GM21447 (cell line): ENCODE data around the gene DAB2IP.
"Not testable (repeated sequence)": the region's sequence is repeated elsewhere in the genome, so short reads cannot be mapped to it uniquely, and the experiment has no call there.

ENCODE experiments used
- ATAC-seq: cut with Tn5 transposase; IDR thresholded peaks from one replicate; pipeline ENCODE4 v1.9.1; 2021; ENCODE audit not compliant: unreplicated experiment

The DAB2IP gene

GRCh38 chr9:121785673-121786542 lies 134.5 kb downstream of the DAB2IP start:
- no peak for ATAC-seq

DNA sequence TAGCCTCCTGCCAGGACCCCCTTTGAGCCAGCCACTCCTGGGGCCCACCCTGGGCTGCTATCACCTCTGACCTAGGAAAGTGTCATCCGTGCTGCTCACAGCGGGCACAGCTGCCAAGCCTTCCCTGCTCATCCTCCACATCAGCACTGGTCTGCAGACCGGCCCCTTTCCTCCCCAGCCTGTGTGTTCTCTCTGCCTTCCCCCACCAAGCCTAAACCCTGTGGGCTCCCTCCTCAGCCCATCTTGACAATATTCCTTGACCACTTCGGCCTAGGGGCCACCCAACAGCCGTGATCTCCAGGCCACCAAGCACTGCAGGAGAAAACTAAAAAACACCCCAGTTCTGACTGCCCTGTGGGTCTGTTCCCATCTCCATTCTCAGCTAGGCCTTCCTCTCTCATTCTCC lies 135.1 kb downstream of the DAB2IP start:
- ATAC-seq, result no peak

DNA sequence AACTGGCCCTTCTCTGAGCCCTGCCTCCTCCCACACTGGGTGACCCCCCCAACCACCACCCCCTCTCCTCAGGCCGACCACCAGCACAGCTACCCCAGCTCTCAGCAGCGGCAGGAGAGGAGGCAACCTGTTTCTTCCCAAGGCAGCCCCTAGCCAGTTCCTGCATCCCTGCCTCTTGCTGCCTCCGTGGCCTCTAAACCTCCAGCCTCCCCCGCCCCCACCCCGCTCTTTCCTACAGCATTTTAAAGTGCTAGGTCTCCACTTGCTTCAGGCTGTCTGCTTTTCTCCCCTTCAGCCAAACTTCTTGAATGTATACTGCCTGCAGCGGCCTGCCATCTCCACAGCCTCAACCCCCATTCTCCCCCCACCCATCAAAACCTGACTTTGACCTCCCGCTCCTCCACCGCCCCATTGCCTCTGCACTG lies 135.6 kb downstream of the DAB2IP start:
- no peak for ATAC-seq

DNA sequence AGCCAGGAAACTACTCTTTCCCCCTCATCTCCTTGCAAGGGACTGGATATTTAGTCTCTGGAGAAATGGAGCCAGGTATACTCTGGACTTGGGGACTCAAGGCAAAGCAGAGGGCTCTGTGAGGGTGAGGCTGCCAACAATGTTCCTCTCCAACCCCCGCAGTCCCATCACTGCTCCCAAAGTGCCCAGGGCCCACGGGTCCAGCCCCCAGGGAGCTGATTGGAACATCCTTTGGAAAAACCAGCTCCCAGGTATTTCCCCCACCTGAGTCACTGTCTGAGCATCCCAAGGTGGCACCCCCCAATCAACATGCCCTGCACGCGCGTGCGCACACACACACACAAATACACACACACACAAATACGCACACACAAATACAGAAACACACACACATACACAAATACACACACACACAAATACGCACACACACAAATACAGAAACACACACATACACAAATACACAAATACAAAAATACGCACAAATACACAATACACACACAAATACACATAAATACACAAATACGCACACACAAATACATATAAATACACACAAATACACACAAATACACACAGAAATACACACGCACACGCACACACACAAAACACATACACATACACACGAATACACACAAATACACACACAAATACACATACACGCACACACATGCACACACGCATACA lies 137.4 kb downstream of the DAB2IP start:
- ATAC-seq, result no peak

DNA sequence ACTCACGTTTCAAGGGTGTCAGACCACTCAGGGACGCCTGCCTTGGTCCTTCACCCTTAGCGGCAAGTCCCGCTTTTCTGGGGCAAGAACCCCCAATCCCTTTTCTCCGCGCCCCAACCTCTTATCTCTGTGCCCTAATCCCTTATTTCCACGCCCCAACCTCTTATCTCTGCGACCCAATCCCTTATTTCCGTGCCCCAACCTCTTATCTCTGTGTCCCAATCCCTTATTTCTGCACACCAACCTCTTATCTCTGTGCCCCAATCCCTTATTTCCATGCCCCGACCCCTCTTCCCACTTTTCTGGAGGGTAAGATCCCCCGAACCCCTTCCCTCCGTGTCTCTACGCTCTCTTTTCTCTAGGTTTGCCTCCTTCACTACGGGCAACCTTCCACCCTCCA lies 139.4 kb downstream of the DAB2IP start:
- no peak for ATAC-seq

GRCh38 chr9:121792476-121792875 lies 141.0 kb downstream of the DAB2IP start:
- ATAC-seq, result not testable (repeated sequence)

GRCh38 chr9:121794334-121794733 lies 142.9 kb downstream of the DAB2IP start:
- ATAC-seq, result not testable (repeated sequence)

- no peak for ATAC-seq
These were observed 145.6 kb downstream of the DAB2IP start for GRCh38 chr9:121797081-121797480.

GRCh38 chr9:121798941-121799340 lies 147.5 kb downstream of the DAB2IP start:
- no peak for ATAC-seq

DNA sequence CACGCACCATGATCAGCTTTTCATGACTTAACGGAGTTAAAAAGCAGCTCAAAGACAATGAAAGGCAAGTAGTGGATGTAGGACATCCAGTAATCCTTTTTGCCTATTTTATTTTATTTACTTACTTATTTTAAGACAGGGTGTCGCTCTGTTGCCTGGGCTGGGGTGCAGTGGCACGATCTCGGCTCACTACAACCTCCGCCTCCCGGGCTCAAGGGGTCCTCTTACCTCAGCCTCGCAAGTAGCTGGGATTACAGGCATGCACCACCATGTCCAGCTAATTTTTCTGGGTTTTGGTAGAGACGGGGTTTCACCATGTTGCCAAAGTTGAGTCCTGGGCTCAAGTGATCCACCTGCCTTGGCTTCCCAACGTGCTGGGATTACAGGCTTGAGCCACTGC lies 148.9 kb downstream of the DAB2IP start:
- ATAC-seq, result no peak

GRCh38 chr9:121801579-121801978 lies 150.1 kb downstream of the DAB2IP start:
- no peak for ATAC-seq

DNA sequence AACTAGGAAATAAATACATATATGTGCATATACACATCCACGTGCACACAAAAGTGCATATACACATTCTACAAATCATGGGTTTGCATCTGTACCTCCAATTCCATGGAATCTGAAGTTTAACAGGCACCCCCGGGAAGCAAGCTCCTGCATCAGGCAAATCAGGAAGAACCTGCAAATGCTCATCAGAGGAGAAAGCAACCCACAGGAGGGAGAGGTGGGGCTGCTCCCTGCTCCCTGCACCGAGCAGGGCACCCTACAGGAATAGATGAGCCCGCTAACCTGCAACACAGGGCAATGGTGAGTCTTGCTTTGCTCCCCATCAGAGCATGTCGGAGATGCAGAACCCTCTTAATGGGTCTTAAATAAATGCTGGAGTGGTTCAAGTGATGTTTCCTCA lies 151.3 kb downstream of the DAB2IP start:
- no peak for ATAC-seq

DNA sequence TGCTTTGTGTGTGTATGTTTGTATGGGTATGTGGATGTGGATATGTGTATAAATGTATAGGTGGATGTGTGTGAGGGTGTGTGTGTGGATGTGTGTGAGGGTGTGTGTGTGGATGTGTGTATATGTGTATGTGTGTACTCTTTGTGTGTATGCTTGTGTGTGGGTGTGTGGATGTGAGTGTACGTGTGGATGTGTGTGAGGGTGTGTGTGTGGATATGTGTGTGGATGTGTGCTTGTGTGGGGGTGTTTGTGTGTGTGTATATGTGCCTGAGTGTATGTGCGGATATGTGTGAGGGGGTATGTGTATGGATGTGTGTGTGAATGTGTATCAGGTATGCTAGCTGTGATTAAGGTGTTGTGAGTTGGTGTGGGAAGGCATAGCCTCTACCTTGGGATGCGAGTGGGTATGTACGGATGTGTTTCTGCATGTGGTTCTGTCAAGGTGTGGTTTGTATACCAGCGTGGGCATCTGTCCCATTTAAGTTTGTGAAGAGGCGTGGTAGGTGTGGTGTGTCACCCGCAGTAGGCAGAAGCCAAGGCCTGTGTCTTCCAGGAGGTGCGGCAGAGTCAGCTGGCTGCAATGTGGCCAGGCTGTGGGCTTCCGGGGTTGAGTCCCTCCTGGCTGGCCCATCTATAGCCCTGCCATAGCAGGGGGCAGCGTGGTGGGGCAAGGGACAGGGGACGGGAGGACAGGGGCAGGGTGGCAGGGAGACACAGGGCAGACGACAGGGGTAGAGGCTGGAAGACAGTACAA lies 155.8 kb downstream of the DAB2IP start:
- no peak for ATAC-seq

DNA sequence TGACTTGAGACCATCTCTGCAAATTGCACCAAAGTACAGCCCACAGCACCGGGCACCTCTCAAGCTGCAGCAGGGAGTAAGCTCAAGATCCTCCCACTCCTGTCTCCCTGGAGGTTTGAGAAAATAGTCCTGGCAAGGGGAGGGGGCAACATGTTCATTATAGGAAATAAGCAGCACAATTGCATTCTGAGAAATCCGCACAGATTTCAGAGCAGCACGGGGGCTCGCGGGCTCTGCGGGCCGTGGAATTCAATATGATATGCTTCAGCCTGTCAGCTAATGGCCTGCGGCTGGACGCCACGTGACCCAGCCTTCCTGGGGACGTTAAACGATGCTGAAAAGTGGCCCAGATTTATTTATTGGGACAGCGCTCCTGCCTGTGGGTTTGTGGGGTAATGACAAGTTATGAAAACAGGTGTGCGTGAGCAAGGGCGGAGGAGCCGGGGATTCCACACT lies 156.4 kb downstream of the DAB2IP start:
- no peak for ATAC-seq

DNA sequence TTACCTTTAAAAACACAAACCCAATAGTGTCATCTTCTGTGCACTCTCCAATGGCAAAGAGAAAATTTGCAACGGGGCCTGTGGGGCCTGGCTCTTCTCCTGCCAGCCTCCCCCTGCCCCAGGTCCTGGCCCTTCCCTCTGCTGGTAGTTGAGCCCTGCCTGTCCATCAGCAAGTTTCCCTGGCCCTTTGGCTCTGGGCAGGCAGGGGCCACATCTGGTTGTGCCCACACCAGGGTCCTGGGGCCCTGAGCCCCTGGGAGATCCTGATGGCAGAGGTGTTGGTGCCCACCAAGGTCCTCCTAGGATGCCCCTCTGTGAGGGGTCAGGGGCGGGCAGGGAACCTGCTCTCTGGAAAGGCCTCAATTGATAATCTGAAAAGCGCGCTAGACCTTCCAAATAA lies 157.3 kb downstream of the DAB2IP start:
- ATAC-seq, result no peak

DNA sequence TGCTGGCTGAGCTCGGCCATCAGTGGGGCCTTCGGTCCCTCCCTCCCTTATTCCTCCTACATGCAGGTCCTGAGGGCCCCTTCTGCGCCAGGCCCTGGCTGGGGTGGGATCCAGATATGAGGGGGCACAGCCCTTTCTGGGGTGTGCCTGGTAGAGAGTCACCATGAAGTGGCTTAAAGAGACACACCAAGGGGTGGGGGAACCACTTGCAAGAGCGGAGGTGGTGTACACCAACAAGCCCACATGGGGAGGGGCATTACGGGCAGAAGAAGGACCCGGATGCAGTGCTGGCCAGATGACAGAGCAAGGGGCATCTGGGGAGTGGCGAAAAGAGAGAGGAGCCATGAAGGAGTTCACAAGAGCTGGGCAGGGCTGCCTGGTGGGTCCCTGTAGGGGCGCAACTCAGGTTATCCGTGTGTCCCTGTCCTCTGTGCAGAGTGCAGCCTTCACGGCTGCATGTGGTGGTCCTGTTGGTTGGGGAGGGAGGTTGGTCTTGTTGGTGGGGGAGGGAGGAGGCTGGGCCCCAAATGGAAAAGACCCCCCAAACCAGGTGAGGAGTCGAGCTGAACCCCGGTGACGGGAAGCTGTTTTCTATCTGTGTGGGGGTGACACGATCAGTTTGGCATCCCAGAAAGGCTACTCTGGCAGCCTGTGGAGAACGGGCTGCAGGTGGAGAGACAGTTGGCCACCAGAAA lies 158.1 kb downstream of the DAB2IP start:
- ATAC-seq, result no peak

GRCh38 chr9:121810489-121810888 lies 159.1 kb downstream of the DAB2IP start:
- ATAC-seq, result no peak

GRCh38 chr9:121811140-121811539 lies 159.7 kb downstream of the DAB2IP start:
- ATAC-seq, result no peak

DNA sequence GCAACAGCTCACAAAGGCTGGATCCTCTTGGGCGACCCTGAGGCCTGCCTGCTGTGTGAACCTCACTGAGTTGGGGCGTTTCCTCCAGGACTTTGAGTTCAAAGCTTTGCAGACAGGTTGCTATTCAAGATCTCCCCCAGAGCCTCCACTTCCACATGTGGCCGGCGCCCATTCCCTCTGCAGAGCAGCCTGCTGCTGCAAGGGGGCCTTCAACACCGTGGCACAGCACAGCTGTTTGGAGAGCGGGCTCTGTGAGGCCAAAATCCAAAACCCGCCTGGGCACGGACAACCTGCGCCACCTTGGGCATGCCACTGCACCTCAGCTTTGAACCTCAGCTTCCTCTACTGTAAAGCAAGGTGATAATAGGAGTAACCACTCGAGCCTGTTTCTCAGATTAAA lies 160.3 kb downstream of the DAB2IP start:
- no peak for ATAC-seq

- no peak for ATAC-seq
These were observed 160.8 kb downstream of the DAB2IP start for GRCh38 chr9:121812159-121812735.
